DOHH2 (cell line): ENCODE results near the gene BST2.

ENCODE experiments used
- CTCF ChIP-seq: fragments of 200-600 bp; sonication (generic); IDR thresholded peaks from one replicate; pipeline ENCODE4 v1.5.1; 2014; ENCODE audit warnings: antibody characterized with exemption, mild to moderate bottlenecking, low read depth, low read length; ENCODE audit not compliant: poor library complexity, severe bottlenecking
- EZH2phosphoT487 ChIP-seq: fragments of 200-600 bp; sonication (generic); IDR thresholded peaks from 2 replicates; pipeline ENCODE4 v1.6.1; 2017; ENCODE audit warnings: borderline replicate concordance, mild to moderate bottlenecking, antibody characterized with exemption, low read length, moderate library complexity, mixed read lengths

DNA sequence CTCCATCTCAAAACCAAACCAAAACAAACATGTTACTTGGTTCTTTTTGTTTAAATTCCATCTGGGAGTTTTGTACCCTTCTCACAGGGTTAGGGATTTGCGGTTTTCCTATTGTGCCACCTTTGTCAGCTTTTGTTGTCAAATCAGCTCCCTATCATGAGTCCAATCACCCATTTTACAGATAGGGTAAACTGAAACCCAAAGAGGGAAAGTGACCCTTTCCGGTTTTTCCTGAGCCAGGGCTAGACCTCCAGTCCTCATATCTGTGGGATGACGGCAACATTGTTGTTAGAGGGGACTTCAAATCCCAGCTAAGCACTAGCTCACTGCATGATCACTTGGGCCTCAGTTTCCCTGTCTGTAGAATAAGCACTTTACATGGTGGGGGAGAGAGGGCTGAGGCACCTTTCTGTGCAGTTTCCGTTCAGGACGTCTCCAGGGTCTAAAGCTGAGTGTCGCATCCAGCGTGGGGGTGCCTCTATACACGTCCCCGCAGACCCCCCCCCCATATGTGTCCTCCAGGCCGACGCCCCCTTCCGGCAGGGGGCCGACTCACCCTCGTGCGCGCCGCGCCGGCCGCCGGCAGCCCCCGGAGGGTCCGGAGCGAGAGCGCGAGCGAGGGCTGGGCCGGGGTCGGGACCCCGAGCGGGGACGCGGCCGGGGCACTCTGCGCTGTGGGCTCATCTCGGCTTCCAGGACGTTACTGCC is 15.3 kb downstream of the BST2 start:
- no peak for TF ChIP-seq CTCF
- TF ChIP-seq EZH2phosphoT487 = no peak
